Vagina (tissue), 2 donors: ENCODE results near the gene KCNE4.

Experiments
- POLR2A ChIP-seq, 2 donors: fragments of 450-650 bp; IDR thresholded peaks; one replicate each; pipeline ENCODE4 v1.6.1; 2017; ENCODE audit warnings: antibody characterized with exemption in 2 of 2, mild to moderate bottlenecking in 2 of 2, moderate library complexity in 2 of 2
- POLR2AphosphoS5 ChIP-seq, 2 donors: sonication (generic); formaldehyde crosslinking; IDR thresholded peaks; one replicate each; pipeline ENCODE4 v1.9.0; 2017; ENCODE audit warnings: antibody characterized with exemption in 2 of 2, mild to moderate bottlenecking in 2 of 2, low read depth in 1 of 2; ENCODE audit not compliant: insufficient read depth in 1 of 2
- TF ChIP-seq, protein P1 (sequence below), 3 experiments: fragments of 450-650 bp in 2 of 3; fragments of 200-600 bp in 1 of 3; sonication (generic) in 1 of 3; IDR thresholded peaks; one replicate each; pipeline ENCODE4 v1.5.1; 2017 to 2019; ENCODE audit warnings: antibody characterized with exemption in 3 of 3, mild to moderate bottlenecking in 2 of 3, moderate library complexity in 2 of 3

- TF ChIP-seq, protein P1, sequence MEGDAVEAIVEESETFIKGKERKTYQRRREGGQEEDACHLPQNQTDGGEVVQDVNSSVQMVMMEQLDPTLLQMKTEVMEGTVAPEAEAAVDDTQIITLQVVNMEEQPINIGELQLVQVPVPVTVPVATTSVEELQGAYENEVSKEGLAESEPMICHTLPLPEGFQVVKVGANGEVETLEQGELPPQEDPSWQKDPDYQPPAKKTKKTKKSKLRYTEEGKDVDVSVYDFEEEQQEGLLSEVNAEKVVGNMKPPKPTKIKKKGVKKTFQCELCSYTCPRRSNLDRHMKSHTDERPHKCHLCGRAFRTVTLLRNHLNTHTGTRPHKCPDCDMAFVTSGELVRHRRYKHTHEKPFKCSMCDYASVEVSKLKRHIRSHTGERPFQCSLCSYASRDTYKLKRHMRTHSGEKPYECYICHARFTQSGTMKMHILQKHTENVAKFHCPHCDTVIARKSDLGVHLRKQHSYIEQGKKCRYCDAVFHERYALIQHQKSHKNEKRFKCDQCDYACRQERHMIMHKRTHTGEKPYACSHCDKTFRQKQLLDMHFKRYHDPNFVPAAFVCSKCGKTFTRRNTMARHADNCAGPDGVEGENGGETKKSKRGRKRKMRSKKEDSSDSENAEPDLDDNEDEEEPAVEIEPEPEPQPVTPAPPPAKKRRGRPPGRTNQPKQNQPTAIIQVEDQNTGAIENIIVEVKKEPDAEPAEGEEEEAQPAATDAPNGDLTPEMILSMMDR (IDR thresholded peaks at IDR 0.05) = no peak
- TF ChIP-seq POLR2A (IDR thresholded peaks at IDR 0.05) (no peak), POLR2AphosphoS5 (IDR thresholded peaks at IDR 0.05; ENCODE audit: insufficient read depth in 1 of 2, low read depth in 1 of 2) (no peak)
Observed at GRCh38 chr2:223068071-223068470, 16.1 kb downstream of the KCNE4 start.
